ENCODE data around the gene HOXB9. TPM values are rescaled to one million over a fixed set of nuclear protein-coding genes. Genes with fewer than 3 reads are reported as not detected.

The HOXB9 gene
- polyA plus RNA-seq, 3 donors = not detected

GRCh38 chr17:48588528-48588927 lies 37.6 kb downstream of the HOXB9 start:
- Histone ChIP-seq H3K27me3 (ENCODE audit: control insufficient read depth in 2 of 2, insufficient read depth in 2 of 2, low read length in 2 of 2) (peaks cover 90 to 99% of the 10 kb centered on the region in 2 donors), H3K27ac (ENCODE audit: low read depth in 1 of 2, low read length in 2 of 2) (no peak overlapping the region), H3K36me3 (replicated peaks in 1 of 2; ENCODE audit: control insufficient read depth in 1 of 2, insufficient read depth in 2 of 2, low read length in 2 of 2) (no peaks in the 10 kb centered on the region), H3K4me3 (replicated peaks in 1 of 3; ENCODE audit: low read depth in 2 of 3, low read length in 3 of 3) (no peak overlapping the region), H3K79me2 (ENCODE audit: insufficient read depth, low read length) (no peaks in the 10 kb centered on the region), H3K9me3 (replicated peaks in 1 of 2; ENCODE audit: control insufficient read depth in 1 of 2, insufficient read depth in 1 of 2, low read length in 2 of 2) (peaks cover 0 to 16% of the 10 kb centered on the region in 2 donors), H3K4me2 (replicated peaks; ENCODE audit: extremely low read depth, low read length, poor library complexity, severe bottlenecking) (no peak overlapping the region), H2AFZ (ENCODE audit: insufficient read depth, low read depth, low read length, poor library complexity, severe bottlenecking) (no peak overlapping the region), H3K9ac (ENCODE audit: insufficient read depth, low read length, poor library complexity, severe bottlenecking) (no peak overlapping the region), H3K4me1 (ENCODE audit: control insufficient read depth in 1 of 2, insufficient read depth in 2 of 2, low read length in 2 of 2) (peaks cover 34 to 46% of the 10 kb centered on the region in 2 donors), H4K20me1 (ENCODE audit: insufficient read depth, low read length) (no peaks in the 10 kb centered on the region)
- Mint-ChIP-seq H3K36me3 (peaks cover 8 to 44% of the 10 kb centered on the region in 2 donors), H3K9me3 (peaks cover 0 to 34% (median 16%) of the 10 kb centered on the region in 7 donors), H3K27me3 (ENCODE audit: low read depth in 3 of 3) (peaks cover 99 to 100% (median 100%) of the 10 kb centered on the region in 3 donors), H3K4me3 (peak overlapping the region in 1 of 2 donors; percentile 99), H3K4me1 (peaks cover 56% of the 10 kb centered on the region), H3K27ac (no peak overlapping the region)
- no peak for DNase-seq
- intact Hi-C loops (cut with micrococcal nuclease) = no loop called here
- TF ChIP-seq CTCF (IDR thresholded peaks at IDR 0.05) = no peak
- no CpG with 5 or more reads among the region's 2 CpGs for WGBS (ENCODE audit: insufficient coverage)

GRCh38 chr17:48588074-48588415 lies 38.1 kb downstream of the HOXB9 start:
- intact Hi-C loops (cut with micrococcal nuclease) = no loop called here
- H3K4me3 ChIP-seq (replicated peaks in 1 of 3; ENCODE audit: low read depth in 2 of 3, low read length in 3 of 3) = no peak overlapping the region
- H3K9ac ChIP-seq (ENCODE audit: insufficient read depth, low read length, poor library complexity, severe bottlenecking) = no peak overlapping the region
- peaks cover 0 to 30% (median 16%) of the 10 kb centered on the region in 7 donors for H3K9me3 Mint-ChIP-seq
- no peaks in the 10 kb centered on the region for H3K79me2 ChIP-seq (ENCODE audit: insufficient read depth, low read length)
- H3K4me1 ChIP-seq (ENCODE audit: control insufficient read depth in 1 of 2, insufficient read depth in 2 of 2, low read length in 2 of 2) = peaks cover 30 to 42% of the 10 kb centered on the region in 2 donors
- H3K36me3 Mint-ChIP-seq = peaks cover 8 to 44% of the 10 kb centered on the region in 2 donors
- no peaks in the 10 kb centered on the region for H4K20me1 ChIP-seq (ENCODE audit: insufficient read depth, low read length)
- no peak overlapping the region for H3K27ac Mint-ChIP-seq
- H3K4me1 Mint-ChIP-seq = peaks cover 51% of the 10 kb centered on the region
- no peak for DNase-seq
- H3K36me3 ChIP-seq (replicated peaks in 1 of 2; ENCODE audit: control insufficient read depth in 1 of 2, insufficient read depth in 2 of 2, low read length in 2 of 2) = no peaks in the 10 kb centered on the region
- H3K4me2 ChIP-seq (replicated peaks; ENCODE audit: extremely low read depth, low read length, poor library complexity, severe bottlenecking) = no peak overlapping the region
- no peak overlapping the region for H2AFZ ChIP-seq (ENCODE audit: insufficient read depth, low read depth, low read length, poor library complexity, severe bottlenecking)
- no peak for TF ChIP-seq CTCF (IDR thresholded peaks at IDR 0.05)
- H3K9me3 ChIP-seq (replicated peaks in 1 of 2; ENCODE audit: control insufficient read depth in 1 of 2, insufficient read depth in 1 of 2, low read length in 2 of 2) = peaks cover 0 to 16% of the 10 kb centered on the region in 2 donors
- peaks cover 91 to 99% of the 10 kb centered on the region in 2 donors for H3K27me3 ChIP-seq (ENCODE audit: control insufficient read depth in 2 of 2, insufficient read depth in 2 of 2, low read length in 2 of 2)
- 11% methylated on average over 1 of the region's 2 CpGs for WGBS (ENCODE audit: insufficient coverage)
- H3K27ac ChIP-seq (ENCODE audit: low read depth in 1 of 2, low read length in 2 of 2) = no peak overlapping the region
- peak overlapping the region in 1 of 2 donors; percentile 99 for H3K4me3 Mint-ChIP-seq
- H3K27me3 Mint-ChIP-seq (ENCODE audit: low read depth in 3 of 3) = peaks cover 99 to 100% (median 100%) of the 10 kb centered on the region in 3 donors
